Measurements from ENCODE around the gene TBC1D28.
A peak's percentile ranks its signal among the peaks of the same experiment; 100 is the strongest.
"Not testable (repeated sequence)": the region's sequence is repeated elsewhere in the genome, so short reads cannot be mapped to it uniquely, and the experiment has no call there.

Gene TBC1D28

DNA sequence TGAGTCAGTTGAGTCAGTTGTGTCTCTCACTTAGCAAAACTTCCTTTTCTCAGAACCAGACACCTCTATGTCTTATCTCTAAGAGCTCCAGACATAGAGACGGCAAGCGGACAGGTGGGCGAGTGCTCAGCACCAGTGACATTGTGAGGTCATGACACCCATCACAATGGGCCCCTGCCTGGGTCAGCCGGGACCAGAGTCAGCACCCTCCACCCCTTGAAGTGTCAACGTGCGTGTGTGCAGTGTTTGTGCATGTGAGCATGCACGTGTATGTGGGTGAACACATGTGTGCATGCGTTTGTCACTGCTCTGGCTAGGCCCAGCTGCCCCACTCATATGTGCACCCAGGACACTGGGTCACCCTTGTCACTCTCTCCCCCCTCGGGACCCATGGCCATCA, at the start of gene TBC1D28:
Gene TBC1D28 (minus strand): TSS at position 101 of the 400 bp plus-strand sequence. CDS start 3,039 bp downstream, outside the sequence.
- DNase-seq, result not testable (repeated sequence)

DNA sequence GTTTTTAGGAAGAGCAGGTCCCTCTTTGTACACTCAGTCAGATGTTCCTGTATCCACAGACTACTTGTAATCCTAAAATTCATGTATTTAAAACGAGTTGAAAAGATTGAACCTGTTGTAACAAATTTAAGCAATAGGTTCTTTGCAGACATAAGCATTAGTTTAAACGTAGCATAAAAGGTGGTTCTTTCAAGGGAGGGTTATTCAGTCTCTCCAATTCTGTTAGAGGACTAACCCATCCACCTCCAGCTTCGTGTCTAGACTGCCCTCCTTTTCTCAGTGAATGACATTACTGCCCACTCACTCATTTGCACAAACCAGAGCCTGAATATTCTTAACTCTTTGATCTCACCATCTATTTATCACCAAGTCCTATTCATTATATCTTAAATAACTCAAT, 38.5 kb upstream of the TBC1D28 start:
- DNase-seq, result not testable (repeated sequence)

DNA sequence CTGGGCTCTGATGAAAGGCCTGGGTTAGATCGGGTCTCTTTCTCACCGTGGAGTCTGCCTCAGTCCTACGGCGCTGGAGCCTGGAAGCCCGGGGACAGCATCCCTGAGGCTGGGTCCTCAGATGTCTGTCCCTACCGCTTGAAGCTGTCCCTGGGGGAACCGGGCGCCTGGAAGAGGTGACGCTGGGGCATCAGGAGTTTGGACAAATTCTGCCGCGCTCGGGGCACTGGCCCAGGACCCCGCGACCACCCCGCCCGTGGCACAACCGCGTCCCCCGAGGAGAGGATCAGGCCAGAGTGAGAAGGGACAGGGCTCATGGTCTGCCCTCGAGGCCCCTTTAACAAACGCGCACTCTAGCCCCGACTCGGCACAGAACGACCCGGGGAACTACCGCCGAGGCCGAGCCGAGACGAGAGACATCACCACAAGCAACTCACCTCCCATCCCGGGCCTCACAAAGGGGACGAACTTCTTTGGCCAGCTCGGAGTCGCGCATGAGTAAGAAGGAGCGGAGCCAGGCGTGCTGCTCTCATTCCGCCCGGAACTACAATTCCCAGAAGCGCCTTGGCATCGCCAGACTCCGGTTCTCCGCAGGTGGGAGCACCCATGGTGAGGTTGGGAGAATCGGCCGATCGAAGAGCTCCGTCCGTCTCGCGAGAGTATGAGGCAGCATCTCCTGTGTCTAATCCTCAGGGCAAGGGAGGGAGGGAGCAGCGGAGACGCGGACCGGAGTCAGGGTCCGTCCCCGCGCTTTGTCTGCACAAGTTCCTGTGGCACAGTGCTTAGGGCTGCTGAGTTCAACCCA, 37.8 kb upstream of the TBC1D28 start, which contains the start of gene FOXO3B:
Gene FOXO3B (minus strand): TSS at position 548 of the 805 bp plus-strand sequence. CDS start 663 bp downstream, outside the sequence.
- DNase-seq, result peak; percentile 56

DNA sequence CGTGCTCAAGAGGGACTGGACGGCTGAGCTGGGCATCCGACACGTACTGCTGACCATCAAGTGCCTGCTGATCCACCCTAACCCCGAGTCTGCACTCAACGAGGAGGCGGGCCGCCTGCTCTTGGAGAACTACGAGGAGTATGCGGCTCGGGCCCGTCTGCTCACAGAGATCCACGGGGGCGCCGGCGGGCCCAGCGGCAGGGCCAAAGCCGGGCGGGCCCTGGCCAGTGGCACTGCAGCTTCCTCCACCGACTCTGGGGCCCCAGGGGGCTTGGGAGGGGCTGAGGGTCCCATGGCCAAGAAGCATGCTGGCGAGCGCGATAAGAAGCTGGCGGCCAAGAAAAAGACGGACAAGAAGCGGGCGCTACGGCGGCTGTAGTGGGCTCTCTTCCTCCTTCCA, 33.2 kb upstream of the TBC1D28 start:
- DNase-seq, result not testable (repeated sequence)

DNA sequence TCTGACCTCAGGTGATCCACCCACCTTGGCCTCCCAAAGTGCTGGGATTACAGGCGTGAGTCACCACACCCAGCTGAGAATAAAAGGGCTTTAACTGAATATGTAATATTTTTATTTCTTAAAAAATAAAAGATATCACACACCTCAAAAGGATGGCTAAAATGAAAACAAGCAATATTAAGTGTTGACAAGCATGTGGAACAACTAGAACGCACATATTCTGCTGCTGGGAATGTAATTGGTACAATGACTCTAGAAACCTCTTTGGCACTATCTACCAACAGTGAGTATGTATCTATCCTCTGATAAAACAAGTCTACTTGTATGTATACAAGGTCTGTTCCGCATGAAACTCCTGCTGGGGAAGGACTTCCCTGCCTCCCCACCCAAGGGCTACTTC, 32.7 kb upstream of the TBC1D28 start:
- not testable (repeated sequence) for DNase-seq

DNA sequence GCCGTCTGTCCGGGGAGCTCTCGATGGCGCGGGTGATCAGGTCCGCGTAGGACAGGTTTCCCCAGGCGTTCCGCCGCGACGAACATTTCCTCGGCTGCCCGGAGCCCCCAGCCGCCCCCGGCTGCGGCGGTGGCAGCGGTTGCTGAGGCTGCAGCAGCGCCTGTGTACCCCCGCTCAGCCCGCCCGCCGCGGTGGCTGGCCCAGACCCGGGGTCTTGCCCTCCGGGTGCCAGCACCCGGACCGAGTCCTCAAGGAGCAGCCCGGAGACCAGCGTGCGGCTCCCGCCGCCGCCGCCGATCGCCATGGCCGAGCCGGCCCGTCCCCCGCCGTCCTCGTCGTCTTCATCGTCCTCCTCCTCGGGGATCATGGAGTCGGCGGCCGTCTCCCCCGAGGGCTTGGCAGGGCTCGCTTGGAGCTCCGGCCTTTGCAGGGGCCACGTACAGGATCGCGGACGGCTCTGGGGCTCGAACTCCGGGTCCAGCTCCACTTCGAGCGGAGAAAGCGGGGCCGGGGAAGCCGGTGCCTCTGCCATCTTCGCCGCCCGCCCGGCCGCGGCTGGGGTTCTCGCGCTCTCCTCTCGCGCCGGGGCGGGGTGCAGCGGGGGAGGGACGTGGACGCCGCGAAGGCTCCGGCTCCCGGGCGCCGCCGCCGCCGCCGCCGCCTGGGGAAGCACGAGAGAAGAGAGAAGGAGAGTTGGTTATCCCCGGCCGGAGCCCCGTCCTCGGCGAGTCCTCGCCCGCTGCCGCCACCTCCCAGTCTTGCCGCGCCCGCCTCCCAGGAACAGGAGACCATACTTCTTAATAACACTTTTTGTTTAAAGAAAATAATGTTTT, 28.4 kb upstream of the TBC1D28 start:
- DNase-seq, result not testable (repeated sequence)

DNA sequence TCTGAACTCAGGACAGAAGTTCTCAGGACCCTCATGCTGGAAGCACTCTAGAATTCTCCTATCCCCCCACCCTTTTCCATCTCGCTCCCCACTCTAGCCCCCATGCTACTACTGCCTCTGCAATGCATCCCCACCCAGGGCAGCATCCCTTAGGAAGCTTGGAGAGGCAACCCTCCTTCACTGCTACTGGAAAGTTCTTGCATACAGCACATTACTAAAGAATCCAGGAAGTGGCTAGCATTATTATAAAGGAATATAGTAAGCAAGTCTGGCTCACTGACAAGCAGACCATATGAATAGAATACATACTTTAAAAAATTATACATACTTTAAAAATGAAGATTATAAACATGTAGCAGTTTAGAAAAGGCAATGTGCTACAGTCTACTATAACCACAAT, 24.4 kb upstream of the TBC1D28 start:
- DNase-seq, result not testable (repeated sequence)

DNA sequence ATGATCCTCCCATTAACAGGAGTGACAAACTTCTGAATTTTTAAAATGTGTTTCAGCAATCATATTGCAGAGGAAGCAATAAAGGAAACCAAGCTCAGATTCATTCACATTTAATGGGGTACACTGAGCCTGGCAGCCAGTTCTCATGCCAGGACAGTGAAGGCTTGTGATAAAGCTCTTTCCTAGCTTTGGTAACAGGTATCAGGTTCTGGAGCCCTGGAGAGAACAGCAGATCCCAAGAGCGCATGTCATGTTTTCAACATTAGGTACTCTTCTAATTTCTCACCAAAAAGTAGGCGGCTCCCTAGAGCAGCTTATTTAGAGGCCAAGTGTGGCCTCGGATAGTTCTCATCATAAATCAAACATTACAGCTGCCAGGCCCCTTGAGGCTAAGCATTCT, 23.3 kb upstream of the TBC1D28 start:
- not testable (repeated sequence) for DNase-seq

DNA sequence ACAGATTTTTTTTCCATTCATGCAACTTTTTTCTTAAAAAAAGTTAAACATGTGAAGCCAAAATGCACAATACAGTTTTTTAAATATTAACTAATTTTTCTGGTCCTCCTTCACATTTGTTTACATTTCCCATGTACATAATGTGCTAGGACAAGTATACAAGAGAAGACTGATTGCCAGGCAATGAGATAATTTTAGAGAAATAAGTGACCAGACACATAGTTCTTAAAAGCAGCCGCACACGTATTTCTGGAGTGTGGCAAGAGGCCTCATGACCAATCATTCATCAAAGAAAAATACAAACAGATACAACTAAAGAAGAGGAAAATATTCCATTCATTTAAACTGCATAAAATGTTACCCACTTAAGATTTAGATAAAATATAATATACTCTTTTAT, 22.1 kb upstream of the TBC1D28 start:
- DNase-seq, result not testable (repeated sequence)

DNA sequence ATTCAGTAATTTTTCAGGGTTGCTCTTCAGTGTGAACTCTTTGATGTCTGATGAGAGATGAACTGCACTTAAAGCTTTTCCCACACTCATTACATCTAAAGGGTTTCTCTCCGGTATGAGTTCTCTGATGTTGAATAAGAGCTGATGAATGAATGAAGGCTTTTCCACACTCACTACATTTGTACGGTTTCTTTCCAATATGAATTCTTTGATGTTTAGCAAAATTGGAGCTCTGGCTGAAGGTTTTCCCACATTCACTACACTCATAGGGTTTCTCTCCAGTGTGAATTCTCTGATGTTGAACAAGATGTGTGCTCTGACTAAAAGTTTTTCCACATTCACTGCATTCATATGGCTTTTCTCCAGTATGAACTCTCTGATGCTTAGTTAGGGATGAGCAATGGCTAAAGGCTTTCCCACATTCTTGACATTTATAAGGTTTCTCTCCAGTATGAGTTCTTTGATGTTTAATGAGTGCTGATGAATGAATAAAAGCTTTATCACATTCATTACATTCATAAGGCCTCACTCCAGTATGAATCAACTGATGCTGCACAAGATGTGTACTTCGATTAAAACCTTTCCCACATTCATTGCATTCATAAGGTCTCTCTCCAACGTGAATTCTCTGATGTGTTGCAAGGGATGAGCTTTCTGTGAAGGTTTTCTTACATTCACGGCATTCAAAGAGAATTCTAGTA, 17.9 kb upstream of the TBC1D28 start:
- DNase-seq, result not testable (repeated sequence)

DNA sequence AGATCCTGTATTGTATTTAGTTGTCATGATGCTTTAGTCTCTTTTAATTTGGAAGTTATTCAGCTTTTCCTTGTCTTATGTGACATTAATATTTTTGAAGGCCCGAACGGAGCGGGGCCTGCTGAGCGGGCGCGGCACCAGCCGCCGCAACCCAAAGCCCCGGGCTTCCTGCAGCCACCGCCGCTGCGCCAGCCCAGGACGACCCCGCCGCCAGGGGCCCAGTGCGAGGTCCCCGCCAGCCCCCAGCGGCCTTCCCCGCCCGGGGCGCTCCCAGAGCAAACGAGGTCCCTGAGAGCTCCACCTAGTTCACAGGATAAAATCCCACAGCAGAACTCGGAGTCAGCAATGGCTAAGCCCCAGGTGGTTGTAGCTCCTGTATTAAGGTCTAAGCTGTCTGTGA, 5.9 kb upstream of the TBC1D28 start:
- DNase-seq, result not testable (repeated sequence)

DNA sequence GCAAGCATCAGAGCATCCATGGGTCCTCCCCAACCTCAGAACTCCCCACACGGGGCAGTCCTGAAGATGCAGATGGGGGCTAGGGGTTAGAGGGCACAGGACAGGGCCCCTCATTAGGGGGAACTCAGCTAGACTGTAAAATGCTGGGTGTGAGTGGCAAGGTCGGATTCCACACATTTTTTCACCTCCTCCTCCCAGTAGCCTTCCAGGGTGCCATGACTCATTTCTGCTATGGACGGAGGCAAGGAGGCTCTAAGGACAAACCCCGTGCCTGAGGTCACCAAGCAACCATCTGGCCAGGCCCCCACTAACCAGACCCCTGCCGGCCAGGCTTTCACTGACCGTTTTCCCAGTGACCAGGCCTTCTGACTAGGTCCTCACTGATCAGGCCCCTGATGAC, 1.1 kb downstream of the TBC1D28 start:
- DNase-seq, result not testable (repeated sequence)

DNA sequence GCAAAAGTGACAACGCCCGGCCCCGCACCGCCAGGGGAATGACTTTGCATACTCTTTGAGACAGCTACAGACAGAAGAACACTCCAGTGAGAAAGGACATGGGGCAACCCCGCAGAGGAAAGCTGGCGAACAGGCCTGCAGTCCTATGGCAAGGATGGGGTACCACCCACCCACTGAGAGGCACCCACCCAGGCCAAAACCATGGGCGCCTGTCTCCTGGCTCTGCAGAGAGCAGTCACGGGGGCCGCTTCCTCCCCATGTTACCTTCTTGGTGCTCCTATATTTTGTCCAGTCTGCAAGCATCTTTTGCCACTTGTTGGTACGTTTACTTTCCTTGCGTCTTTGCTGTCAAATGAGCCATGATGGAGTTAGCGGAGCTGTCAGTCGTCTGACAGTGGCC, 5.8 kb downstream of the TBC1D28 start:
- not testable (repeated sequence) for DNase-seq

DNA sequence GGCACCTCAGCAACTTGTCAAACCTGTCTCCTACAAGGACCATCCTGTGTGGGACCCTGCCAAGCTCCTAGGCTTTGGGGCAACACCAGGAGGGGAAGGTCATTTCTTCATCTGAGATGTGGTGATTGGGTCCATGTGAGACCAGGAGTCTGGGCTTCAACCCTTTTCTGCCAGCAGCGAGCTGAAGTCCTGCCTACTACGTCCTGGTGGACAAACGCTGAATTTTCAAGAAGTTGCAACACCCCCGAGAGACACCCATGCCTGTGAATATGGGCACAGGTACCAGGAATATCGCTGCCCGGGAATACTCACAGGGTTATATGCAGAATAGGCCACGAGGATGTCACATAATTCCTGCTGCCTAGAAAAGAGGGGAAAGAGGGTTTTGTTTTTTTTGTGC, 8.0 kb downstream of the TBC1D28 start:
- not testable (repeated sequence) for DNase-seq

DNA sequence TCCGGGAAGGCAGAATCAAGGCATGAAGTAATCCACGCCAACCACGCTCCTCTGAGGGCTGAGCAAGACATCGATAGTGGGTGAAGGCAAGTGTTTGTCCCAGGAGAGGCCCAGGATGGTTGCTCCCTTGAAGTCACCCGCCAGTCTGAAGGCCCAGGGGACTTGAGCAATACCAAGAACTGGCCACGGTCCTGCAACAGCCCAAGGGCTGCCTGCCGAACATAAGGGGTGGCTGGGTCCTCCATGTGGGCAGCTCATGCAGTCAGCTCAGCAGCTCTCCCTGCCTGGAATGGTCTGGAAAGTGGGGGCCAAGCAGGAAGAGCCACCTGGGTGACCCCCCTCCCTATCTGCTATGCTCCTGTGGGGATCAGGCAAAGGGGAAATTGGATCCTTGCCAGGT, 8.4 kb downstream of the TBC1D28 start:
- not testable (repeated sequence) for DNase-seq

DNA sequence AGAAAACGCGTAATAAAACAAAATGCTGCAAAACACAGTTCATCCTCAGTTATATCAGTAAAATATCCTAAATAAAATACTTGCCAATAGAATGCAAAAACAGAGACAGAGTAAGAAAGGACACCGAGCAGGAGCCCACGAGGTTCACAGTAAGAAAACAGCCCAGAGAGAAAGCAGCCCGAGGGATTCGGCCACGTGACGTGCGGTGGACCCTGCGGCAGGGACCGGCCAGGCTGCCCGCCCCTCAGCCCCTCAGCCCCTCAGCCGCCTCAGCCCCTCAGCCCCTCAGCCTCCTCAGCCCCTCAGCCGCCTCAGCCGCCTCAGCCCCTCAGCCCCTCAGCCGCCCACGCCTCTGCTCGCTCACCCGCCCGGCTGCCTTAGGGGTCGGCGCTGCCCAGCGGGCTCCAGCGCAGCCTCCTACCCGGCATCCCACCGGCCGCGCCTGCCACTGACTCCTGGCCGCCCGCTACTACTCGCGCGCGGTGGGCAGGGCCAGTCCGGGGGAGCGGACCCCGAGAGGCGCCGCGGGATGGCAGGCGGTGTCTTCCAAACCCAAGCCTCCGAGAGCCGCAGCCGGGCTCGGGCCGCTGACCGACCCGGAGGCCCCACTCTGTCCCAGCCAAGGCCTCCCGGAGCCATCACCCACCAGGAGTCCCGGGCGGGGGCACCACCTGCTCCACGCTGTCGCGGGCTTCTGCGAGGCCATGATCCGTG, 9.5 kb downstream of the TBC1D28 start:
- not testable (repeated sequence) for DNase-seq

DNA sequence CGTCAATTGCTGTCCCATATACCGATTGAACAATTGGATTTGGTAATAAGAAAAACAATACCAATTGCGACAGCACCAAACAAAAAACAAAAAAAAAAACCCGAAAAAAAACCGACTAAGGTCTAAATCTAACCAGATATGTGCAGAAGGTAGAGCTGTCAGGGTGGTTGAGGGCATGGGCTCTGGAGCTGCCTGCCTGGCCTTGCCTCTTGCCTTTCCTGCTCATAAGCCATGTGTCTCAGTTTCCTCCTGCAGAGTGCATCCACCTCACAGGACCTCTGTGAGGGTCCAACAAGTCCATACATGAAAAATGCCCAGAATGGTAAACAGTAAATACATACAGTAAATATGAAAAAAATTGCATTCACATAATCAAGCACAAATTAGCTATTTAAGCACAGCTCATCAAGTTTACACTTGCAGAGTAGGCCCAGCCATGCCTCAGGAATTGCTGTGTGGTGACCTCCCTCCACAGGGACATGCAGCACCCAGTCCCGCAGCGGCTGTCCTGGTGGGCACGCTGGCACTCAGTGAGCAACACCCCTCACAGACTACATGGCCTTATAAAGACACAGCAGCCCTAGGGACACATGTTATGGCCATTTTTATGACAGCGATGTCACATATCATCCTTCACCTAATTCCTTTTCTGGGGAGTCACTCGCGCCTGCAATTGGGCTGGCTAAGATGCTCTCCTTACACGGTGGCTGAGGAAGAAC, 17.9 kb downstream of the TBC1D28 start:
- no peak for DNase-seq

DNA sequence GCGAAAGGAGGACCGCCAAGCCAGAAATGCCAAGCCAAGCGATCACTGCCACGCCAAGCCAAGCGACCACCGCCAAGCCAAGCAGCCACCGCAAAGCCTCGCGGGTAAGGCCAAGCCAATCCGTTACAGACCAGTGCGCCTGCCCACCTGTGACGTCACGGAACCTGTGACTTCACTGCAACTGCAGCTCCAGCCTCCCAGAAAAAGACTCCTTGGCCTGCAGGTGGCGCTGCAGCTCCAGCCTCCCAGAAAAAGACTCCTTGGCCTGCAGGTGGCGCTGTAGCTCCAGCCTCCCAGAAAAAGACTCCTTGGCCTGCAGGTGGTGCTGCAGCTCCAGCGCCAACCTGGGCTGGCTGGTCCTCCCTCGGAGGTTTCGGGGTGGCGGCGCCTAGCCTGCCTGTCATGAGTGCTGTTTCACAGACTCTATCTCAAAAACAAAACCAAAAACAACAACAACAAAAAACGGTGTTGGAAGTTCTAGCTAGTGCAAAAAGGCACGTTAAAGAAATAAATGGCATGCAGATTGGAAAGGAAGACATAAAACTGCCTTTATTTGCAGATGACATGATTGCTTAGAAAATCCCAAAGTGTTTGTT, 18.6 kb downstream of the TBC1D28 start:
- peak; percentile 94 for DNase-seq

DNA sequence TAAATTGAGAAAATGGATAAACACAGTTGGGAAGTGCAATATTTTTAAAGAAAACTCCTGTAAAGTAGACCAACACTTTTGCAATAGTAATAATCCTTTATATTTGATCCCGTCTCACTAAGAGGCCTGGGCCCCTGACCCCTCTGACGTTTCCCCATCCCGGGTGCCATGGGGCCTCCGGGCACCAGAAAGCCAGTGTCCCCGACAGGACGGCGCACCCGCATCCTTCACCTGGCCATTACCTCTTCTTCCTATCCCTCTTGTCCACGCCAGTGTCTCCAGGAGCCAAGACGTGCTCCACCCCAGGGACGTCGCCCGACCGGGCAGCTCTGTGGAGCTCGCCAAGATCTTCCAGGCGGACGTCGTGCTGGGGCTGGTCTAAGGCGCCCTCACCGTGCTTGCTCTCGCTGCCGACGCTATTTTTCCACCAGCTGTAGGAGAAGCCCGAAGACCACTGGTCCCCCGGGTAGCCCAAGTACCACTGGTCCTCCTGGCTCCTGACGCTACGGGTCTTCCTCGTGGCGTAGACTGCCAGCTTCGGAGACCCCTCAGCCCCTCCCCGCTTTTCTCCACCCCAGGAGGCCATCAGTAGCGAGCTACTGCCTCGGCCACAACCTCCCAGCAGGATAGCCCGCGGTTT, 19.2 kb downstream of the TBC1D28 start:
- DNase-seq, result not testable (repeated sequence)

DNA sequence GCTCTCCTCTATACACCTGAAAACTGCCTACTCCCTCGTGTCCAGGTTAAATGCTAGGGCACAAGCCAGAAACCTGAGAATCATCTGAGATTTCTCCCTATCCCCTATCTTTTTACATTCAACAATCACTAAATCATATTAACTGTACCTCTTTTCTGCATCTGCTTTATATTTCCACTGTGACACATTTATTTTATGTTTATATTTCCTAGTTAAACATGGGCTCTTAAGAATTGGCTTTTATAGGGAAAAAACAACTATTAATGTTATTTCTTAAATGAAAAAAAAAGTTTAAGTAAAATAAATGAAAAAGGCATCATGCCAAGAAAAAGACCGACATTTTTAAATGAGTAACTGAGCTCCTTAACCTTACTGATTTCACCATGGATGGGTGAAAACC, 26.6 kb downstream of the TBC1D28 start:
- not testable (repeated sequence) for DNase-seq

DNA sequence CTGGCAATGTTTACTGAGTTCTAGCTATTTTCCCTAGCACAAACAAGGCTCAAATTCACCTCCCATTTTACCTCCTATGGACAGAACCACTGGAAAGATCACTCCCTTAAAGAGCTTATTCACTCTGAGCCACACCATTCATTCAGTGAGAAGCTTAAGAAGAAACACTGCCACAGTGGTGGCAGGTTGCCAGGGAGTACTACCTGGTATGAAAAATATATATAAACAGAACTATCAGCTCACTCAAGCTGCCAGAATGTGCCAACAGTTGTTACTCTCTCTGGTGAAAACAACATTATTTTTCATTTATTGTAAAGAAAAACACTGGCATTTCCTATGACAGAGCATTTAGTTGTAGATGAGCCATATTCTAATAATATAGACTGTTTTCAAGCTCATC, 31.2 kb downstream of the TBC1D28 start:
- DNase-seq, result not testable (repeated sequence)

All from stimulated activated CD4-positive, alpha-beta T cell treated with anti-CD3 and anti-CD28 coated beads, Interleukin-12 subunit alpha, Interleukin-12 subunit beta, amount 100 ng/mL, for 4 hours (primary cell).